ENCODE data around the gene SNAP29.
"Not testable (repeated sequence)": the region's sequence is repeated elsewhere in the genome, so short reads cannot be mapped to it uniquely, and the experiment has no call there.

SNAP29 gene

DNA sequence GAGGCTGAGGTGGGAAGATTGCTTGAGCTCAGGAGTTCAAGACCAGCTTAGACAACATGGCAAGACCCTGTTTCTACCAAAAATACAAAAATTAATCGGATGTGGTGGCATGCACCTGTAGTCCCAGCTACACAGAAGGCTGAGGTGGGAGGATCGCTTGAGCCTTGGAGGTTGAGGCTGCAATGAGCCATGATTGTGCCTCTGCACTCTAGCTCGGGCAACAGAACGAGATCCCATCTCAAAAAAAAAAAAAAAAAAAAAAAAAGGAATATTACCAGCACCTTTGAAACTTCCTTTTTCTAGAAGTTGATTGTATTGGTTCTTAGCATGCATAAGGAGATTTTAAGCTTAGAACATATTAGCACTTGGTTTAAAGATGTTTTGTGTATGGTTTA, 69.8 kb downstream of the SNAP29 start:
- no peak for DNase-seq (ENCODE audit: low read depth in 3 of 3, low spot score in 1 of 3)

DNA sequence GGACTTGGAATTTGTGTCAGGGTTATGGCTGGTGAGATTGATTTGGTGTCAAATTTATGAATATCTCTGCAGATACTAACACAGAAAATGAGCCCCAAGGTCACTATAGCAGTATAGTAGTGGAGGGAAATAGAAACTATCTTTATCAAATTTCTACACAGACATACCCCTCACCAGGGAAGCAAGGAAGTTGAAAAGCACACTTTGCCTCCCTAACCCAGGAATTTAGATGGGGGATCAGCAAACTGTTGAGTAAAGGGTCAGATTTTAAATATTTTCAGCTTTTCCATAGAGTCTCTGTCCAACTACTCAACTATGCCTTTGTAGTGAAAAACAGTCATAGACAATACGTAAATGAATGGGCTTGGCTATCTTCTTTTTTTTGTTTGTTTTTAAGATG, 71.2 kb downstream of the SNAP29 start:
- DNase-seq (ENCODE audit: low read depth in 3 of 3, low spot score in 1 of 3) = no peak

GRCh38 chr22:20930435-20930834, 71.6 kb downstream of the SNAP29 start:
- DNase-seq (ENCODE audit: low read depth in 3 of 3, low spot score in 1 of 3) = not testable (repeated sequence)

- DNase-seq (ENCODE audit: low read depth in 3 of 3, low spot score in 1 of 3) = no peak
Measured at GRCh38 chr22:20931126-20931654, 72.4 kb downstream of the SNAP29 start.

DNA sequence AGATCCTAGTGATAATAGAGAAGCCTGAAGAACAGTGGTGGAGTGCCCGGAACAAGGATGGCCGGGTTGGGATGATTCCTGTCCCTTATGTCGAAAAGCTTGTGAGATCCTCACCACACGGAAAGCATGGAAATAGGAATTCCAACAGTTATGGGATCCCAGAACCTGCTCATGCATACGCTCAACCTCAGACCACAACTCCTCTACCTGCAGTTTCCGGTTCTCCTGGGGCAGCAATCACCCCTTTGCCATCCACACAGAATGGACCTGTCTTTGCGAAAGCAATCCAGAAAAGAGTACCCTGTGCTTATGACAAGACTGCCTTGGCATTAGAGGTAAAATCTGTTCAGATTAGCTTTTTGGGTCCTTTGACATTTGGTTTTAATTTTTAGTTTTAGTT, 75.1 kb downstream of the SNAP29 start:
- no peak for DNase-seq (ENCODE audit: low read depth in 3 of 3, low spot score in 1 of 3)

GRCh38 chr22:20935049-20935448, 76.2 kb downstream of the SNAP29 start:
- not testable (repeated sequence) for DNase-seq (ENCODE audit: low read depth in 3 of 3, low spot score in 1 of 3)

DNA sequence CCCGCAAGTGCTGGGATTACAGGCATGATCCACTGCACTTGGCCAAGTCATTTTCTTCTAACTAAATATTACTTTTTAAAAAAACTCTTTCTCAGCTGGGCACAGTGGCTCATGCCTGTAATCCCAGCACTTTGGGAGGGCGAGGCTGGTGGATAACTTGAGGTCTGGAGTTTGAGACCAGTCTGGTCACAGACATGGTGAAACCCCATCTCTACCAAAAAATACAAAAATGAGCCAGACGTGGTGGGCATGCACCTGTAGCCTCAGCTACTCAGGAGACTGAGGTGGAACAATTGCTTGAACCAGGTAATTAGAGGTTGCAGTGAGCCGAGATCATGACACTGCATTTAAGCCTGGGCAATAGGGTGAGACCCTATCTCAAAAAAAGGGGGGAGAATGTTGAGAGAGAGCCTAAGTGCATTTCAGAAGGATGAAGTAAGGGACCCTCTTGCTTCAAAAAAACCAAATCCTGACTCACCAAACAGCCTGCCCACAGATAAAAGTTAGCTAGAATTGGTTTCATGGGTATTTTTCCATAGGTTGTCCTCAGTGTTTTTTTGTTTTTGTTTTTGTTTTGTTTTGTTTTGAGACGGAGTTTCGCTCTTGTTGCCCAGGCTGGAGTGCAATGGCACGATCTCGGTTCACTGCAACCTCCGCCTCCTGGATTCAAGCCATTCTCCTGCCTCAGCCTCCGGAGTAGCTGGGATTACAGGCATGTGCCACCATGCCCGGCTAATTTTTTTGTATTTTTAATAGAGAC, 77.2 kb downstream of the SNAP29 start:
- not testable (repeated sequence) for DNase-seq (ENCODE audit: low read depth in 3 of 3, low spot score in 1 of 3)

- DNase-seq (ENCODE audit: low read depth in 3 of 3, low spot score in 1 of 3) = no peak
Measured at GRCh38 chr22:20937031-20937793, 78.4 kb downstream of the SNAP29 start.

DNA sequence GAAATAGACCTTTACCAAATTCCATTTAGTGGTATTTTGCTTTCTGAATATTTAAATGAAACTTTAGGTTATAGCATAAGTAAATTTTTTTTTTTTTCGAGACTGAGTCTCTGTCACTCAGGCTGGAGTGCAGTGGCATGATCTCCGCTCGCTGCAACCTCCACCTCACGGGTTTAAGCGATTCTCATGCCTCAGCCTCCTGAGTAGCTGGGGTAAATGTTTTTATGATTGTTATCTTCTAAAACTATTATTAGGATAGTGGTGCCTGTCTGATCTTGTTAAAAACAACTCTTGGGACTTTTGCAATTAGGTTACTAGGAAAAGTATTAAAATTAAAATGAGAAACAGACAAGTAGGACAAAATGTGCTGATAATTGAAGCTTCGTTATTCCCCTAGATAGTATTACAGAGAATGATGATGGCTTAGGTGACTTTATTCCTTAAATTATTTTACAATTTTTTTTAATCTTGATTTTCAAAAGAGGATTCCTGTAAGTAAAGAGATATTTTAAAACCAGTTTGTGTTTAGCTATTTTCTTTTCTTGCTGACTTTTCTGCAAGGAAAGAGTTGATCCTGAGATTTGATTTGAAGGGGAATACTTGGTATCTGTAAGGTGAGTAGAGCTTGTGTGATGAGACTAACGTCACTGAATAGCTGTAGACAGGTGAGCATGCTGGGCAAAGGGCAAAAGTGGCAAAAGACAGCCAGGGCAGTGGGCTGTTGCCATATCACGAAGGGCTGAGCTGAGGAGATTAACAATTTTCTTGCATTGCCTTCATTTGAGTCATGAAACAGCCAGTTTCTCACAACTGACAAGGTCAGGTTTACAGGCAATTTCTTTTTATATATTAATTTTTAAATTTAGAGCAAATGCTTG, 79.2 kb downstream of the SNAP29 start:
- DNase-seq (ENCODE audit: low read depth in 3 of 3, low spot score in 1 of 3) = no peak

DNA sequence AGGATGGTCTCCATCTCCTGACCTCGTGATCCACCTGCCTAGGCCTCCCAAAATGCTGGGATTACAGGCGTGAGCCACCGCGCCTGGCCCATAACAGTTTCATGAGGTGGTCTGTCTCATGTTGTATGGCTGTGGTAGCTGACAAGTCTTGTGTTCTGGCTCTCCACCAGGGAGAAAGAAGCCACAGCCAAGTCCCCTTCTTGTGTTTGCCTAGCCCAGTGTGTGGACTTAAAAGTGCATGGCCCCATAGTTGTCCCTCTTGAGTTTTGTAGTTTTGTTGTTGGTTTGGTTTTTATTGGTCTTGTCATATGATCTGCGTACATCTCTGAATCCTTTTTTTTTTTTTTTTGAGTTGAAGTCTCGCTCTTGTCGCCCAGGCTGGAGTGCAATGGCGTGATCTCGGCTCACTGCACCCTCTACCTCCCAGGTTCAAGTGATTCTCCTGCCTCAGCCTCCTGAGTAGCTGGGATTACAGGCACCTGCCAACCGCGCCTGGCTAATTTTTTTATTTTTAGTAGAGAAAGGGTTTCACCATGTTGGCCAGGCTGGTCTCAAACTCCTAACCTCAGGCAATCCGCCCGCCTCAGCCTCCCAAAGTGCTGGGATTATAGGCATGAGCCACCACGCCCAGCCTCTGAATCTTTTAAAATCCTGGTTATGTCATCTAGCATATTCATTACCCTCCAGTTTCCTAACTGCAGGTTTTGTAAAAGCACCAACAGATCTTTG, 80.8 kb downstream of the SNAP29 start:
- not testable (repeated sequence) for DNase-seq (ENCODE audit: low read depth in 3 of 3, low spot score in 1 of 3)

DNA sequence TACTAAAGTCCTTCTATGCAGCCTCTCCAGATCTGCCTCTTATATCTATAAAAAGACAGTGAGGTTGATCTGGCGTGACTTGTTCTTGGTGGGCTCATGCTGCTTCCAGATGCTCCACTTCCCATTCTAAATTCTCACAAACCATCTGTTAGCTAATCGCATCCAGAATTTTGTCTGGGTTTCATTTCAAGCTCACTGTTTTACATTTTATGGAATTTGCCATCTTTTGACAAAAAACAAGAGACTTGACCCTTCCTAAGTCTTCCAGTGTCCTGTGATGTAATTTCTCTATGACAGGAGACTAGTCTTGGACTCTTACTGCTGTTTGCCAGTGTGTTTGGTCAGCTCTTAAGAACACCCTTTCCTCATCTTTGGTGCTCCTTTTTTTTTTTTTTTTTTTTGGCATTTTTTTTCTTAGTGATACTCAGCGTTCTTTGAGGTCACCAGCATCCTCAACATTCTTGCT, 81.4 kb downstream of the SNAP29 start:
- DNase-seq (ENCODE audit: low read depth in 3 of 3, low spot score in 1 of 3) = no peak
